Kidney epithelial cell (primary cell): ENCODE data around the gene ATP5PB. TPM values are rescaled to one million over a fixed set of nuclear protein-coding genes. Genes with fewer than 3 reads are reported as not detected.

Source experiments
- DNase-seq: peaks from one replicate; pipeline ENCODE4 v3.0.0-alpha.2; 2010; ENCODE audit warnings: low read depth
- H3K27me3 ChIP-seq: 2 replicates; pipeline ENCODE4 v1.6.0; 2011; ENCODE audit warnings: low read length; ENCODE audit not compliant: control insufficient read depth, insufficient read depth
- H3K36me3 ChIP-seq: 2 replicates; pipeline ENCODE4 v1.5.1; 2011; ENCODE audit warnings: low read length; ENCODE audit not compliant: control insufficient read depth, insufficient read depth
- H3K4me3 ChIP-seq: 2 replicates; pipeline ENCODE4 v1.5.1; 2011; ENCODE audit warnings: low read depth, mild to moderate bottlenecking, control low read depth, low read length
- CTCF ChIP-seq: IDR thresholded peaks from 2 replicates; pipeline ENCODE4 v1.5.1; 2011; ENCODE audit warnings: mild to moderate bottlenecking, moderate library complexity, low read length, control low read depth, inconsistent platforms; ENCODE audit not compliant: insufficient read depth, poor library complexity, severe bottlenecking
- total RNA-seq: library from RNA; depleted of rRNA; stranded (reverse); fragments of >200 nt; gene quantifications from 2 replicates; pipeline ENCODE4 v1.2.3, GENCODE V29; 2015

The ATP5PB gene
- total RNA-seq, 1 donor from 2014 or later: 224 TPM

- DNase-seq: no peak
- peaks cover 4% of the 10 kb centered on the region for H3K36me3 ChIP-seq
- peak; percentile 67 for TF ChIP-seq CTCF
- no peak overlapping the region for H3K4me3 ChIP-seq
- no peaks in the 10 kb centered on the region for H3K27me3 ChIP-seq
Measured at GRCh38 chr1:111441573-111442192, 7.6 kb upstream of the ATP5PB start.

- no peak for DNase-seq
- no peak for TF ChIP-seq CTCF
- H3K36me3 ChIP-seq: peaks cover 4% of the 10 kb centered on the region
- no peak overlapping the region for H3K4me3 ChIP-seq
- H3K27me3 ChIP-seq: no peaks in the 10 kb centered on the region
Measured at GRCh38 chr1:111442457-111442856, 6.8 kb upstream of the ATP5PB start.

GRCh38 chr1:111444031-111444430 lies 5.2 kb upstream of the ATP5PB start:
- peaks cover 4% of the 10 kb centered on the region for H3K36me3 ChIP-seq
- no peaks in the 10 kb centered on the region for H3K27me3 ChIP-seq

GRCh38 chr1:111446546-111446945 lies 2.7 kb upstream of the ATP5PB start:
- Histone ChIP-seq H3K36me3 (peaks cover 4% of the 10 kb centered on the region), H3K4me3 (no peak overlapping the region), H3K27me3 (no peaks in the 10 kb centered on the region)
- no peak for DNase-seq
- TF ChIP-seq CTCF: no peak

More at GRCh38 chr1:111444031-111444430, 5.2 kb upstream of the ATP5PB start:
- no peak for DNase-seq
- TF ChIP-seq CTCF: no peak
- H3K4me3 ChIP-seq: no peak overlapping the region

GRCh38 chr1:111446967-111447892 lies 2.0 kb upstream of the ATP5PB start:
- no peak overlapping the region for H3K4me3 ChIP-seq
- H3K36me3 ChIP-seq: peaks cover 4% of the 10 kb centered on the region
- no peaks in the 10 kb centered on the region for H3K27me3 ChIP-seq
- no peak for DNase-seq
- no peak for TF ChIP-seq CTCF

GRCh38 chr1:111448482-111448917 lies 764 bp upstream of the ATP5PB start:
- no peak for TF ChIP-seq CTCF
- no peak for DNase-seq
- Histone ChIP-seq H3K27me3 (no peaks in the 10 kb centered on the region), H3K36me3 (peaks cover 2% of the 10 kb centered on the region), H3K4me3 (peak overlapping the region; percentile 91)
